ENCODE measurements around the gene ZNF519. TPM values are rescaled to one million over a fixed set of nuclear protein-coding genes. Genes with fewer than 3 reads are reported as not detected.
"Not testable (repeated sequence)": the region's sequence is repeated elsewhere in the genome, so short reads cannot be mapped to it uniquely, and the experiment has no call there.

The ZNF519 gene
- total RNA-seq, 1 donor from 2014 or later = 39.0 TPM

- not testable (repeated sequence) for H3K4me1 Mint-ChIP-seq; H3K36me3 Mint-ChIP-seq (ENCODE audit: low read depth); DNase-seq (ENCODE audit: low read depth, low spot score); H3K27me3 Mint-ChIP-seq (ENCODE audit: low read depth); H3K27ac Mint-ChIP-seq (ENCODE audit: unreplicated experiment); H3K4me3 Mint-ChIP-seq; H3K9me3 Mint-ChIP-seq
Observed at GRCh38 chr18:14171301-14172141, 39.3 kb upstream of the ZNF519 start.

DNA sequence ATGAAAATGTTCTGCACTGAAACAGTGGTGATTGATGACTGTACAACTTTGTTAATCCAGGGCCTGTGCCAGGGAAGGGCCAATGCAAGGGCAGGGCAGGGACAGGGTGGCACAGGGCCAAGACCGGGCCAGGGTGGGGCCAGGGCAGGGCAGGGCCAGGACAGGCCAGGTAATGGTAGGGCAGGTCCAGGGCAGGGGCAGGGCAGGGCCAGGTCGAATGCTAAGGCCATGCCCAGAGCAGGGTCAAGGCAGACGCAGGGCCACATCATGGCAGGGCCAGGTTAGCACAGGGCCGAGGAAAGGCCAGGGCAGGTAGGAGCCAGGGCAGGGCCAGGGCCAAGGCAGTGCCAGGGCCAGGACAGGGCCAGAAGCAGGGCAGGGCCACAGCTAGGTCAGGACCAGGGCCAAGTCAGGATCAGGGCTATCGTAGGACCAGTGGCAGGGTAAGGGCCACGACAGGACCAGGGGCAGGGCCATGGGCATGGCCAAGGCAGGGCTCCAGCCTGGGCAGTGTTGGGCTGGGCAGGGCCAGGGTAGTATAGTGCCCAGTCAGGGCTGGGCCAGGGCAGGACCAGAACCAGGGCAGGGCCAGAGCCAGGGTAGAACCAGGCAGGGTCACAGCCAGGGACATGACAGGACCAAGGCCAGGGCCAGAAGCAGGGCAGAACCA lies 38.3 kb upstream of the ZNF519 start:
- not testable (repeated sequence) for H3K27me3 Mint-ChIP-seq (ENCODE audit: low read depth); H3K36me3 Mint-ChIP-seq (ENCODE audit: low read depth); H3K9me3 Mint-ChIP-seq; DNase-seq (ENCODE audit: low read depth, low spot score); H3K27ac Mint-ChIP-seq (ENCODE audit: unreplicated experiment); H3K4me1 Mint-ChIP-seq; H3K4me3 Mint-ChIP-seq

DNA sequence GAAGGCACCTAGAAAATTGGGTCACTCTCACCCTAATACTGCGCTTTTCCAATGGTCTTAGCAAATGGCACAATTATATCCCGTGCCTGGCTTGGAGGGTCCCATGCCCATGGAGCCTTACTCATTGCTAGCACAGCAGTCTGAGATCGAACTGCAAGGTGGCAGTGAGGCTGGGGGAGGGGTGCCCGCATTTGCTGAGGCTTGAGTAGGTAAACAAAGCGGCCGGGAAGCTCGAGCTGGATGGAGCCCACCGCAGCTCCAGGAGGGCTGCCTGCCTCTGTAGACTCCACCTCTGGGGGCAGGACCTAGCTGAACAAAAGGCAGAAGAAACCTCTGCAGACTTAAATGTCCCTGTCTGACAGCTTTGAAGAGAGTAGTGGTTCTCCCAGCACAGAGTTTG lies 30.7 kb upstream of the ZNF519 start:
- DNase-seq (ENCODE audit: low read depth, low spot score); H3K27me3 Mint-ChIP-seq (ENCODE audit: low read depth); H3K27ac Mint-ChIP-seq (ENCODE audit: unreplicated experiment); H3K36me3 Mint-ChIP-seq (ENCODE audit: low read depth); H3K4me3 Mint-ChIP-seq; H3K4me1 Mint-ChIP-seq: not testable (repeated sequence)
- peaks cover 12% of the 10 kb centered on the region for H3K9me3 Mint-ChIP-seq

- not testable (repeated sequence) for H3K4me1 Mint-ChIP-seq; H3K9me3 Mint-ChIP-seq; H3K4me3 Mint-ChIP-seq; DNase-seq (ENCODE audit: low read depth, low spot score); H3K27ac Mint-ChIP-seq (ENCODE audit: unreplicated experiment); H3K36me3 Mint-ChIP-seq (ENCODE audit: low read depth); H3K27me3 Mint-ChIP-seq (ENCODE audit: low read depth)
Observed at GRCh38 chr18:14151564-14152113, 19.4 kb upstream of the ZNF519 start.

GRCh38 chr18:14150766-14151165 lies 18.5 kb upstream of the ZNF519 start:
- not testable (repeated sequence) for H3K4me3 Mint-ChIP-seq; H3K27me3 Mint-ChIP-seq (ENCODE audit: low read depth); H3K9me3 Mint-ChIP-seq; H3K36me3 Mint-ChIP-seq (ENCODE audit: low read depth); H3K4me1 Mint-ChIP-seq; H3K27ac Mint-ChIP-seq (ENCODE audit: unreplicated experiment); DNase-seq (ENCODE audit: low read depth, low spot score)

- not testable (repeated sequence) for H3K27me3 Mint-ChIP-seq (ENCODE audit: low read depth); H3K4me1 Mint-ChIP-seq; H3K9me3 Mint-ChIP-seq; DNase-seq (ENCODE audit: low read depth, low spot score); H3K36me3 Mint-ChIP-seq (ENCODE audit: low read depth); H3K4me3 Mint-ChIP-seq; H3K27ac Mint-ChIP-seq (ENCODE audit: unreplicated experiment)
Observed at GRCh38 chr18:14149916-14150420, 17.7 kb upstream of the ZNF519 start.

DNA sequence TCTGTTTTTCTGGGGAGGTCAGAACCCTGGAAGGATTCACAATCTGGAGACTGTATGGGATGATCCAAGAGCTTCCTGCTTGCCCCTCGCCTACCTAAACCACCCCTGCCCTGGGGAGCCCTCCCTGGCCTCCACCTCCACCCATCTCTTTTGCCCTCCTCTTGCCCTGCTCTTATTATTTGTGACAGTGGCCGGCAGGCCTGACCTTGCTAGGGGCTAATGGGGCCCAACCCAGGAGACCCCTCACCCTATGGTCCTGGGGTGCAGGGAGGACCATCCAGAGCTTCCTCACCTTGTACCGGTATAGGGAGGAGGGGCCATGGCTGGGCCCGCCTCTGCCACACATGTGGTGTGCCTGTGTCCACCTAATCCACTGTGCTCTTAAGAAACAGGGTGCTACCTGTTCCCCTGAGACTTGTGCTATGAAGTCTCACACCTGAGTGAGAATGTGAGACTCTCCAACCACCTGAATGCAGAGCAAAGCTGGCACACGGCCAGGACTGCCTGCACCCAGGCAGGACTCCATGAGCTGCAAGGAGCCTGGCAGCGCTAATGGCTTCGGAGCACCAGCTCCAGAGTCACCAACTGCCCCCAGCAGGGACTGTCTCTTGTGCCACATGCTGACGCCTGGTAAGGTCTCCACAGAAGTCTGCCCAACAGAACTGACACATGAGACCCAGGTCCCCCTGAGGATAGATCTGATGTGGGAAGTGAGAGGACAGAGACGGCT lies 17.1 kb upstream of the ZNF519 start:
- not testable (repeated sequence) for H3K4me3 Mint-ChIP-seq; DNase-seq (ENCODE audit: low read depth, low spot score); H3K27me3 Mint-ChIP-seq (ENCODE audit: low read depth)

GRCh38 chr18:14147935-14148865 lies 16.0 kb upstream of the ZNF519 start:
- DNase-seq (ENCODE audit: low read depth, low spot score); H3K9me3 Mint-ChIP-seq; H3K27me3 Mint-ChIP-seq (ENCODE audit: low read depth); H3K27ac Mint-ChIP-seq (ENCODE audit: unreplicated experiment); H3K36me3 Mint-ChIP-seq (ENCODE audit: low read depth); H3K4me3 Mint-ChIP-seq; H3K4me1 Mint-ChIP-seq: not testable (repeated sequence)

More for the DNA sequence above, 17.1 kb upstream of the ZNF519 start:
- H3K9me3 Mint-ChIP-seq; H3K27ac Mint-ChIP-seq (ENCODE audit: unreplicated experiment); H3K4me1 Mint-ChIP-seq; H3K36me3 Mint-ChIP-seq (ENCODE audit: low read depth): not testable (repeated sequence)

DNA sequence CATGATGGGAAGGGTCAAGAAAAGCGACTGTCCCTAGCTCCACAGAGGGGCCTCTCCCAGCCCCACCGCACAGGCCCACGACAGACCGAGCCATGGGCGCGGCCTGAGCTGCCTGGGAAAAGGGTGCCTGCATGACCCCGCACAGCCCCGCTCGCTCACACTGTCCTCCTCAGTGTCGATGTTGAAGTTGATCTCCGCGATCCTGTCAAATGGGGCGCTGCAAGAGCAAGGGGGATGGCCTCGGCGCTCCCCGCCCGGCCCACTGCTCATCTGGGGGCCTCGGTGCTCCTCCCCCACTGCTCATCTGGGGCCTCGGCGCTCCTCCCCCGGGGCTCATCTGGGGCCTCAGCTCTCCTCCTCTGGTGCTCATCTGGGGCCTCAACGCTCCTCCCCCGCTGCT lies 14.5 kb upstream of the ZNF519 start:
- H3K36me3 Mint-ChIP-seq (ENCODE audit: low read depth); H3K4me1 Mint-ChIP-seq; H3K4me3 Mint-ChIP-seq; H3K27ac Mint-ChIP-seq (ENCODE audit: unreplicated experiment); DNase-seq (ENCODE audit: low read depth, low spot score); H3K27me3 Mint-ChIP-seq (ENCODE audit: low read depth); H3K9me3 Mint-ChIP-seq: not testable (repeated sequence)

GRCh38 chr18:14145581-14146338 lies 13.5 kb upstream of the ZNF519 start:
- H3K4me1 Mint-ChIP-seq; H3K36me3 Mint-ChIP-seq (ENCODE audit: low read depth); H3K27ac Mint-ChIP-seq (ENCODE audit: unreplicated experiment); H3K27me3 Mint-ChIP-seq (ENCODE audit: low read depth); H3K9me3 Mint-ChIP-seq; DNase-seq (ENCODE audit: low read depth, low spot score); H3K4me3 Mint-ChIP-seq: not testable (repeated sequence)

DNA sequence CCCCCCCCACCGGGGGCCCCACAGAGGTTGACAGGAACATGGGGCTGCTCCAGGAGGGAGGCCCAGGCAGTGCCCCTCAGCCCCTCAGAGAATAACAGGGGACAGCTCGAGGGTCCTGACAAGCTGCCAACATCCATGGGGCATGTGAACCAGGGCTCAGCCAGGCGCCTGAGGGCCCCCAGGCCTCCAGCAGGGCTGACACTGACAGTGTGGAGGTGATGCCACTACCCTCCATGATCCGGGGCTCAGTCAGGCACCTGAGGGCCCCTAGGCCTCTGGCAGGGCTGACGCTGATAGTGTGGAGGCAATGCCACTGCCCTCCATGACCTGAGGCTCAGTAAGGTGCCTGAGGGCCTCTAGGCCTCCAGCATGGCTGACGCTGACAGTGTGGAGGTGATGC lies 12.8 kb upstream of the ZNF519 start:
- DNase-seq (ENCODE audit: low read depth, low spot score); H3K27me3 Mint-ChIP-seq (ENCODE audit: low read depth); H3K9me3 Mint-ChIP-seq; H3K36me3 Mint-ChIP-seq (ENCODE audit: low read depth); H3K4me3 Mint-ChIP-seq; H3K27ac Mint-ChIP-seq (ENCODE audit: unreplicated experiment); H3K4me1 Mint-ChIP-seq: not testable (repeated sequence)
